K562 treated with DMSO at 1 percent for 12 hours (cell line): ENCODE data around the gene TFPI. TPM values are rescaled to one million over a fixed set of nuclear protein-coding genes. Genes with fewer than 3 reads are reported as not detected.

ENCODE experiments used
- total RNA-seq: library from RNA; unstranded; fragments of 300-600 nt; gene quantifications from 2 replicates; pipeline ENCODE4 v1.2.3, GENCODE V29; 2022; ENCODE audit not compliant: insufficient read depth

The TFPI gene
- total RNA-seq: 14.0 and 28.5 TPM in 2 replicates

DNA sequence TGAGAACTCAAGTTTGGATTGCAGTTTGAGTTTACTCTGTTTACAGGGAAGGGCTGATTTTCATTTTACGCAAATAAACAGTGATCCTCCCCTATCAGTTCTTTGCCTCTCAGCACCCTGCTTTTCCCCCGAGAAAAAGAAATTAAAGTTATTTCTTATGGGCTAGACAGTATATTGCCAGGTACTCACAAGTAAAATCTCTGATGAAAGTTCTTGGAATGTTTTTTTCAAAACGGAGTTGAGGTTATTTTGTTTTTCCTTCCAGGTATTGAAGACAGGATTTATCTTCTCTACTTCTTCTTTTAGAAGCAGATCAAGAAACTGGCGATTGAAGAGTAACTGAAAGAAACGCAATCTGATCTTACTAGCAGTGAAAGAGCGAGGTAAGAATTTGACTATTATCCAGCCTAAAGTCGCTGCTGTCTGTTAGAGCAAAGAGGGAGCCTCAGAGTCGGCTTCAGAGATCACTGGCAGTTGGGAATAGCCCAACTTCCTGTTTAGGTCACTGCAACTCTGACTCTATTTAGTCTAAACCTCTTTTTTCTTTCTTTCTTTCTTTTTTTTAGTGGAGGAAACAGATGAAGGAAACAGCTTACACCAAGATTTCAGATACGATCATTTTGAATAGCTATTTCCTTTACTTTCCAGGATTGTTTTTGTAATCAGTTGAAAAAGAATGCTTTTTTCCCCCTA lies at the start of gene TFPI:
Gene TFPI (minus strand): TSS at position 425 of the 693 bp plus-strand sequence. CDS start 50,667 bp downstream, outside the sequence.

Other genes with a start within 250 kb of the TFPI start
- 0.28 TPM in 1 of 2 replicates, not detected in the other for gene CALCRL, start 106.2 kb downstream of the TFPI start, total RNA-seq